Choroid plexus epithelial cell (primary cell): ENCODE measurements around the gene PLSCR3.

Source experiments
- DNase-seq: peaks from one replicate; pipeline ENCODE4 v3.0.0-alpha.2; 2010; ENCODE audit warnings: low read depth
- H3K4me3 ChIP-seq: 2 replicates; pipeline ENCODE4 v1.5.1; 2011; ENCODE audit warnings: low read depth, mild to moderate bottlenecking, control low read depth, low read length, moderate library complexity
- TF ChIP-seq, protein P1 (sequence below): conservative IDR thresholded peaks from 2 replicates; pipeline ENCODE4 v1.5.1; 2011; ENCODE audit warnings: low read depth, mild to moderate bottlenecking, control low read depth, inconsistent platforms, low read length, moderate library complexity

Gene PLSCR3

DNA sequence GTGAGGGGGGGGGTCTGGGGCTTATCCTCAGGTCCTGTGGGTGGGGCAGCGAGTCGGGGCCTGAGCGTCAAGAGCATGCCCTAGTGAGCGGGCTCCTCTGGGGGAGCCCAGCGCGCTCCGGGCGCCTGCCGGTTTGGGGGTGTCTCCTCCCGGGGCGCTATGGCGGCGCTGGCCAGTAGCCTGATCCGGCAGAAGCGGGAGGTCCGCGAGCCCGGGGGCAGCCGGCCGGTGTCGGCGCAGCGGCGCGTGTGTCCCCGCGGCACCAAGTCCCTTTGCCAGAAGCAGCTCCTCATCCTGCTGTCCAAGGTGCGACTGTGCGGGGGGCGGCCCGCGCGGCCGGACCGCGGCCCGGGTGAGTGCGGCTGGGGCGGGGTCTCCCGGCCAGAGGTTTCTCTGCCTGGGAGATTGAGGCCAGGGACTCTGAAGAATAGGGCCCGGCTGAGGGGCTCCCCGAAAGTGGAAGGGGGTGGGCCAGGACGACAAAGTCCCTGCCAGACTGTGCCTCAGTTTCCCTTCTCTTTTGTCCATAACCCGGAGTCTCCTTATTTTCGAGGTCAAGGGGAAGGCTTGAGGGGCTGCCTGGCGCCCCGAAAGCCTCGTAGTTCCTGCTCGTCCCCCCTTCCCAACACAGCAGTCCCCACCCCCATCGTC, 45.3 kb upstream of the PLSCR3 start, which contains the start of gene FGF11:
TSS of gene FGF11 (plus strand) at position 51 of the 651 bp plus-strand sequence. CDS start at position 160, 109 bp downstream.
- peak within 1 kb of the TSS; percentile 51 for H3K4me3 ChIP-seq
- TF ChIP-seq, protein P1, sequence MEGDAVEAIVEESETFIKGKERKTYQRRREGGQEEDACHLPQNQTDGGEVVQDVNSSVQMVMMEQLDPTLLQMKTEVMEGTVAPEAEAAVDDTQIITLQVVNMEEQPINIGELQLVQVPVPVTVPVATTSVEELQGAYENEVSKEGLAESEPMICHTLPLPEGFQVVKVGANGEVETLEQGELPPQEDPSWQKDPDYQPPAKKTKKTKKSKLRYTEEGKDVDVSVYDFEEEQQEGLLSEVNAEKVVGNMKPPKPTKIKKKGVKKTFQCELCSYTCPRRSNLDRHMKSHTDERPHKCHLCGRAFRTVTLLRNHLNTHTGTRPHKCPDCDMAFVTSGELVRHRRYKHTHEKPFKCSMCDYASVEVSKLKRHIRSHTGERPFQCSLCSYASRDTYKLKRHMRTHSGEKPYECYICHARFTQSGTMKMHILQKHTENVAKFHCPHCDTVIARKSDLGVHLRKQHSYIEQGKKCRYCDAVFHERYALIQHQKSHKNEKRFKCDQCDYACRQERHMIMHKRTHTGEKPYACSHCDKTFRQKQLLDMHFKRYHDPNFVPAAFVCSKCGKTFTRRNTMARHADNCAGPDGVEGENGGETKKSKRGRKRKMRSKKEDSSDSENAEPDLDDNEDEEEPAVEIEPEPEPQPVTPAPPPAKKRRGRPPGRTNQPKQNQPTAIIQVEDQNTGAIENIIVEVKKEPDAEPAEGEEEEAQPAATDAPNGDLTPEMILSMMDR, result no peak
- DNase-seq, result no peak

DNA sequence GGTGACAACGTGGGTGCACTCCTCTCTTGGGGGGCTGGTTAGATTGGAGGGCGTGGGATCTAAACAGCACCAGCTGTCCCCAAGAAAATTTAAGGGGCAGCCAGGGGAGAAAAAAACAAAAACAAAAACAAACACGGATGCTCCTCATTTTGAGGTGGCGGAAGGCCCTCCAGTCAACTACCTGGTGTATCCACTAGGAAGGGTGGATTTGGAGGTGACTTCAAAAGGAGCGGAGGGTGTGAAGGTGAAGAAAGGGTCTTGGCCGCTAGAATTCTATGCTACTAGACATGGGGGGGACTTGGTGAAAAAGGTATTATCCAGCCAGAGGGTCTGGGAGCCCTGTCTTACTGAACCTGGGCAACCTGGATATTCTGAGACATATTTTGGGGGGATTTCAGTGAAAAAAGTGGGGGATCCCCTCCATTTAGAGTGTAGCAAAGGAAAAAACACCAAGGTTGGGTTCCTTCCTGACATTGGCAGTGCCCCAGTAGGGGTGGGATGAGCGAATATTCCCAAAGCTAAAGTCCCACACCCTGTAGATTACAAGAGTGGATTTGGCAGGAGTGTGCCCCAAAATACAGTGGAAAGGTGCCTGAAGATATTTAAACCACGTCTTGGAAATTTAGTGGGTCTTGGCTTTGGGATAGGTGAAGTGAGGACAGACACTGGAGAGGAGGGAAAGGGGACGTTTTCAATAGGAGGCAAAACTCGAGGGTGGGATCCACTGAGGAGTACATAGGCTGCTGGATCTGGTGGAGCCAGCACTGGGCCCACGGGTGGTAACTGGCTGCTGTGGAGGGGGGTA, 44.5 kb upstream of the PLSCR3 start:
- DNase-seq, result no peak
- TF ChIP-seq, protein P1, result no peak
- peak overlapping the region; percentile 42 for H3K4me3 ChIP-seq

DNA sequence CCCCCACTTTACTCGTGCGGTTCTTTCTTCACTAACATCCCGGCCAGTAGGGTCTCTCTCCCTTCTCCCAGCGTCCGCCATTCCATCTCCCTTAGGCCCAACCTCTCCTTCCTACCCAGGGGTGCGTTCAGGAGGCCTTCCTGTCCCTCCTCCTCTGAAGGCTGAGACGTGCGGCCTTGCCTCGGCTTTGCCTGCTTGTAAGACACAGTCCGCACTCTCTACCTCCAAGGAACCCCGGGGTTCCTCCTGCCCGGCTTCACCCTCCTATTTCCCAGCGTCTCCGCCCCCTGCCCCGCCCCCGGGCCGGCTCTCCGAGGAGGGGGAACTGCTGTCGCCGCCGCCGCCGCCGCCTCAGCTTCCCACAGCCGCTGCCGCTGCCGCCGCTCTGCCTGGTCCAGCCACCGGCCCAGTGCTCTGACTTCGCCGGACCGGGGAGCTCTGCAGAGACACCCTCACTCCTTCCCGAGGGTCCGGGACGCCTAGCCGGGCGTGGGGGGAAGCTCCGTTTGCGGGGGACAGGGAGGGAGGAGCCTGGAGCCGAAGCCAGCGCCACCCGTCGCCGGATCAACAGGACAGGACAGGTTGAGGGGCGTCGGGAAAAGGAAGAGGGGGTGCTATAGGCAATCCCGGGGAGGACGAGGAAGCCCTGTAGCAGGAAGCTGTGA, 43.8 kb upstream of the PLSCR3 start:
- TF ChIP-seq, protein P1, result no peak
- H3K4me3 ChIP-seq, result peak overlapping the region; percentile 42
- DNase-seq, result no peak

DNA sequence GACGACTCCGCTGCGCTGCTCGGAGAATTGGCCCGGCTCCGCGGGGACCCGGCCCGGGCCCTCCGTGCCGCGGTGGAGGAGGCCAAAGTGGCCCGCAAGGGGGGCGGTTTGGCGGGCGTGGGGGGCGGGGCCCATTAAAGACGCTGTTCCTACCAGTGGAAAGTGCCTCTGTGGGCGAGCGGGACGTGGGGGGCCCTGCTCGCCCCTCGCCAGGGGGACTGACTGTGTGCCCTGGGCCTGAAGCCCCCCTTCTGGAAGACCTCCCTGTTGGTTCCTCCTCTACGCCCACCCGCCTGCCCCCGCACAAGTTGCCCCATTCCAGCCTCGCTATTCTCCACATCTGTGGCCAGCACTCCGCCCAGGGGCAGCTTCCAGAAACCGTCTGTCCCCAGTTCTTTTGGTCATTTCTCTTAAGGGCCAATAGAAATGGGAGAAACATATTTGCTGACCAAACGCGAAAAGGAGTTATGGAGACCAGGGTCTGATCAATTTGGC, 43.1 kb upstream of the PLSCR3 start:
- no peak for DNase-seq
- TF ChIP-seq, protein P1, result no peak
- H3K4me3 ChIP-seq, result peak overlapping the region; percentile 42

DNA sequence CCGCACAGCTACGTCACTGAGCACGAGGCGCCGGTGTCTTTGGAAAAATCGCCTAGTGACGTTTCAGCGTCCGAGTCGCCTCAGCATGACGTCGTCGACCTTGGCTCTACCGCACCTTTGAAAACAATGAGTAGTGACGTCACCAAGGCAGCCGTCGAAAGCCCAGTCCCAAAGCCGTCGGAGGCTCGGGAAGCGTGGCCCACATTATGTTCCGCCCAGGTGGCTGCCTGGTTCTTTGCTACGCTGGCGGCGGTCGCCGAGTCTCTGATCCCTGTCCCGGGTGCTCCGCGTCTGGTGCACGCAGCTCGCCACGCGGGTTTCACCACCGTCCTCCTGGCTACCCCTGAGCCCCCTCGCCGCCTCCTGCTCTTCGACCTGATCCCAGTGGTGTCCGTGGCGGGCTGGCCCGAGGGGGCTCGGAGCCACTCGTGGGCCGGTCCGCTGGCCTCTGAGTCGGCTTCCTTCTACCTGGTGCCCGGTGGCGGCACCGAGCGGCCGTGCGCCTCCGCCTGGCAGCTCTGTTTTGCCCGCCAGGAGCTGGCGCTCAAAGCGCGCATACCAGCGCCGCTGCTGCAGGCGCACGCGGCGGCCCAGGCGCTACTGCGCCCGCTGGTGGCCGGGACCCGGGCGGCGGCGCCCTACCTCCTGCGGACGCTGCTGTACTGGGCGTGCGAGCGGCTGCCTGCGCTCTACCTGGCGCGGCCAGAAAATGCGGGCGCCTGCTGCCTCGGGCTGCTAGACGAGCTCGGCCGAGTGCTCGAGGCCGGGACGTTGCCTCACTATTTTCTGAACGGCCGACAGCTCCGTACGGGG, 42.4 kb upstream of the PLSCR3 start:
- TF ChIP-seq, protein P1, result peak; percentile 47
- peak overlapping the region; percentile 39 for H3K4me3 ChIP-seq
- peak; percentile 72 for DNase-seq
